ENCODE data around the gene ZNF397. TPM values are rescaled to one million over a fixed set of nuclear protein-coding genes. Genes with fewer than 3 reads are reported as not detected.

The ZNF397 gene
- total RNA-seq, 3 donors from 2014 or later, result 23.1 to 33.3 (median 25.3) TPM

DNA sequence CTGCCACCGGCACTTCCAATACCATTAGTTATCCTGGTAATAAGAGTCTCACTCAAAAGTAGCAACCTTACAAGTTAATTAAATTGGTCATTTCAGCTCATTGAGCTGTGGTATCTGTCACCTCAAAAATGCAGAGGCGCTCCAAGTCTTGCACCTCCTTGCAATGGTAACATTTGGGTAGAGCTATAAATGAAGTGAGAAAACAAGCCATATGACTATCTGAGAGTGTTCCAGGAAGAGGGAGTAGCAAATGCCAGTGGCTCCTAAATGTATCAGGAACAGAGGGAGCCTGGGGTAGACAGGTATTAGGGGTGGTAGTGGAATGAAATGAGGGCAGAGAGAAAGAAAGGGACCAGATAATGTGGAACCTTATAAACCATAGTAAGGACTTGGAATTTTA lies 55.2 kb downstream of the ZNF397 start:
- no peak for ATAC-seq
- H3K36me3 ChIP-seq (ENCODE audit: low read depth), result no peaks in the 10 kb centered on the region
- peaks cover 2% of the 10 kb centered on the region for H3K4me1 ChIP-seq (ENCODE audit: low read depth)
- no peak overlapping the region for H3K4me3 ChIP-seq
- no peak for DNase-seq
- H3K9me3 ChIP-seq, result peaks cover 13% of the 10 kb centered on the region
- intact Hi-C loops (cut with DNase I, micrococcal nuclease), result no loop called here
- TF ChIP-seq, protein P1, sequence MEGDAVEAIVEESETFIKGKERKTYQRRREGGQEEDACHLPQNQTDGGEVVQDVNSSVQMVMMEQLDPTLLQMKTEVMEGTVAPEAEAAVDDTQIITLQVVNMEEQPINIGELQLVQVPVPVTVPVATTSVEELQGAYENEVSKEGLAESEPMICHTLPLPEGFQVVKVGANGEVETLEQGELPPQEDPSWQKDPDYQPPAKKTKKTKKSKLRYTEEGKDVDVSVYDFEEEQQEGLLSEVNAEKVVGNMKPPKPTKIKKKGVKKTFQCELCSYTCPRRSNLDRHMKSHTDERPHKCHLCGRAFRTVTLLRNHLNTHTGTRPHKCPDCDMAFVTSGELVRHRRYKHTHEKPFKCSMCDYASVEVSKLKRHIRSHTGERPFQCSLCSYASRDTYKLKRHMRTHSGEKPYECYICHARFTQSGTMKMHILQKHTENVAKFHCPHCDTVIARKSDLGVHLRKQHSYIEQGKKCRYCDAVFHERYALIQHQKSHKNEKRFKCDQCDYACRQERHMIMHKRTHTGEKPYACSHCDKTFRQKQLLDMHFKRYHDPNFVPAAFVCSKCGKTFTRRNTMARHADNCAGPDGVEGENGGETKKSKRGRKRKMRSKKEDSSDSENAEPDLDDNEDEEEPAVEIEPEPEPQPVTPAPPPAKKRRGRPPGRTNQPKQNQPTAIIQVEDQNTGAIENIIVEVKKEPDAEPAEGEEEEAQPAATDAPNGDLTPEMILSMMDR (IDR thresholded peaks at IDR 0.05), result no peak

DNA sequence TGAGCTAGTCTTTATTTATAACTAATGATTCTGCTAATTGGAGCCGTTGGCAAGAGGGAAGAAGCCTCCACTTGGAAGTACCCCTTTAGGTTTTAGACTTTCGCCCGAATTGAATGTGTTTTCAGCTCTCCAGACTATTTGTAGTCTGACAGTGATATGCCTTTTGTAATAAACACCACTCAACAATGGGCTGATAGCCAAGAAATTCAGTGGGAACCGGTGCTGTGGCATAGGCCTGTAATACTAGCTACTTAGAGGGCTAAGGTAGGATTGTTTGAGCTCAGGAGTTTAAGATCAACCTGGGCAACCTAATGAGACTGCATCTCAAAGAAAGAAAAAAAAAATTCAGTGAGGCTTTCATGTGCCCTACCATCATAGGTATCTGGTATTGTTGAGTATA lies 62.8 kb downstream of the ZNF397 start:
- Histone ChIP-seq H3K9me3 (peaks cover 85% of the 10 kb centered on the region), H3K36me3 (ENCODE audit: low read depth) (no peaks in the 10 kb centered on the region), H3K4me3 (no peak overlapping the region), H3K4me1 (ENCODE audit: low read depth) (no peaks in the 10 kb centered on the region)
- intact Hi-C loops (cut with DNase I, micrococcal nuclease), result no loop called here
- DNase-seq, result no peak
- ATAC-seq, result no peak
- TF ChIP-seq, protein P1 (IDR thresholded peaks at IDR 0.05), result no peak

DNA sequence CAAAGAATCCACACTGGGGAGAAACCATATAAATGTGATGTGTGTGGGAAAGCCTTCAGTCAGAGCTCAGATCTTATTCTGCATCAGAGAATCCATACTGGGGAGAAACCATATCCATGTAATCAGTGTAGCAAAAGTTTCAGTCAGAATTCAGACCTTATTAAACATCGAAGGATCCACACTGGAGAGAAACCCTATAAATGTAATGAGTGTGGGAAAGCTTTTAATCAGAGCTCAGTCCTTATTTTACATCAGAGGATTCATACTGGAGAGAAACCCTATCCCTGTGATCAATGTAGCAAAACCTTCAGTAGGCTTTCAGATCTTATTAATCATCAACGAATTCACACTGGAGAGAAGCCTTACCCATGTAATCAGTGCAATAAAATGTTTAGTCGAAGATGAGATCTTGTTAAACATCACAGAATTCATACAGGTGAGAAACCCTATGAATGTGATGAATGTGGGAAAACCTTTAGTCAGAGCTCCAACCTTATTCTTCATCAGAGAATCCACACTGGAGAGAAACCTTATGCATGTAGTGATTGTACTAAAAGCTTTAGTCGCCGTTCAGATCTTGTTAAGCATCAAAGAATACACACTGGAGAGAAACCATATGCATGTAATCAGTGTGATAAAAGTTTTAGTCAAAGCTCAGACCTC lies 65.9 kb downstream of the ZNF397 start:
- TF ChIP-seq, protein P1 (IDR thresholded peaks at IDR 0.05), result no peak
- Histone ChIP-seq H3K4me3 (no peak overlapping the region), H3K4me1 (ENCODE audit: low read depth) (no peaks in the 10 kb centered on the region), H3K9me3 (peaks cover 98% of the 10 kb centered on the region), H3K36me3 (ENCODE audit: low read depth) (no peaks in the 10 kb centered on the region)
- intact Hi-C loops (cut with DNase I, micrococcal nuclease), result no loop called here
- no peak for DNase-seq
- no peak for ATAC-seq

Other genes with a start within 250 kb of the ZNF397 start
- 10 to 100 TPM; 26.4 to 31.3 (median 27.3) TPM for gene MAPRE2, start 199.6 kb upstream of the ZNF397 start, total RNA-seq
- gene ZSCAN30, start 49.2 kb downstream of the ZNF397 start, total RNA-seq, result 10 to 100 TPM in 2 of 3 donors, 1 to 10 TPM in 1; 9.7 to 14.9 (median 14.3) TPM
- gene ZNF24, start 103.4 kb downstream of the ZNF397 start, total RNA-seq, result 10 to 100 TPM; 44.1 to 58.3 (median 48.9) TPM
- 1 to 10 TPM; 2.7 to 6.1 (median 2.8) TPM for gene ZNF396, start 136.3 kb downstream of the ZNF397 start, total RNA-seq

Measured in mucosa of descending colon (tissue), 3 donors.